SK-N-SH treated with all-trans-retinoic acid at 6 μM for 48 hours (cell line): Measurements from ENCODE around the gene MKI67.
"Not testable (repeated sequence)": the region's sequence is repeated elsewhere in the genome, so short reads cannot be mapped to it uniquely, and the experiment has no call there.

Experiments
- ATAC-seq: fragments of 200-7000 bp; cut with Tn5 transposase; 3 replicates; pipeline ENCODE4 v1.9.1; 2020; ENCODE audit warnings: mild to moderate bottlenecking, moderate library complexity
- ARNTL ChIP-seq: fragments of 450-650 bp; formaldehyde crosslinking; IDR thresholded peaks from 2 replicates; pipeline ENCODE4 v1.5.0; 2020; ENCODE audit warnings: low read depth, mild to moderate bottlenecking, moderate library complexity, borderline replicate concordance
- BACH2 ChIP-seq: fragments of 250-450 bp; sonication (Bioruptor Pico); IDR thresholded peaks from 2 replicates; pipeline ENCODE4 v1.9.0; 2021; ENCODE audit warnings: mild to moderate bottlenecking, borderline replicate concordance
- CREB5 ChIP-seq: fragments of 250-450 bp; sonication (Bioruptor Pico); IDR thresholded peaks from 2 replicates; pipeline ENCODE4 v1.5.1; 2020; ENCODE audit warnings: low read depth, mild to moderate bottlenecking, moderate library complexity
- CSDC2 ChIP-seq: fragments of 250-450 bp; sonication (Bioruptor Pico); IDR thresholded peaks from 2 replicates; pipeline ENCODE4 v1.5.0; 2020; ENCODE audit warnings: mild to moderate bottlenecking, moderate library complexity
- CSRNP3 ChIP-seq: fragments of 250-450 bp; sonication (Bioruptor Pico); IDR thresholded peaks from 2 replicates; pipeline ENCODE4 v1.5.1; 2021; ENCODE audit warnings: mild to moderate bottlenecking, moderate library complexity
- ISL1 ChIP-seq: fragments of 250-450 bp; sonication (Bioruptor Pico); IDR thresholded peaks from 2 replicates; pipeline ENCODE4 v2.1.2; 2022; ENCODE audit warnings: mild to moderate bottlenecking, moderate library complexity
- OSR1 ChIP-seq: fragments of 250-450 bp; sonication (Bioruptor Pico); IDR thresholded peaks from 2 replicates; pipeline ENCODE4 v1.8.0; 2022; ENCODE audit warnings: moderate library complexity, mild to moderate bottlenecking, inconsistent platforms
- PATZ1 ChIP-seq: fragments of 250-450 bp; sonication (Bioruptor Pico); IDR thresholded peaks from 2 replicates; pipeline ENCODE4 v1.8.0; 2020; ENCODE audit warnings: mild to moderate bottlenecking, moderate library complexity, borderline replicate concordance
- POU6F1 ChIP-seq: fragments of 250-450 bp; sonication (Bioruptor Pico); IDR thresholded peaks from 2 replicates; pipeline ENCODE4 v1.8.0; 2021; ENCODE audit warnings: low read depth, mild to moderate bottlenecking, moderate library complexity, borderline replicate concordance
- PPARA ChIP-seq: fragments of 250-450 bp; sonication (Bioruptor Pico); IDR thresholded peaks from 2 replicates; pipeline ENCODE4 v1.5.0; 2020; ENCODE audit warnings: mild to moderate bottlenecking, borderline replicate concordance
- SNAI2 ChIP-seq: fragments of 250-450 bp; sonication (Bioruptor Pico); IDR thresholded peaks from 2 replicates; pipeline ENCODE4 v1.5.0; 2020; ENCODE audit warnings: mild to moderate bottlenecking, moderate library complexity
- TCF4 ChIP-seq: fragments of 250-450 bp; sonication (Bioruptor Pico); IDR thresholded peaks from 2 replicates; pipeline ENCODE4 v1.8.0; 2021; ENCODE audit warnings: mild to moderate bottlenecking, moderate library complexity, borderline replicate concordance
- TSHZ2 ChIP-seq: fragments of 250-450 bp; sonication (Bioruptor Pico); IDR thresholded peaks from 2 replicates; pipeline ENCODE4 v1.5.0; 2020; ENCODE audit warnings: mild to moderate bottlenecking, moderate library complexity
- ZC3H10 ChIP-seq: fragments of 250-450 bp; sonication (Bioruptor Pico); IDR thresholded peaks from 2 replicates; pipeline ENCODE4 v1.5.1; 2021; ENCODE audit warnings: mild to moderate bottlenecking, moderate library complexity
- ZFP3 ChIP-seq: fragments of 250-450 bp; sonication (Bioruptor Pico); IDR thresholded peaks from 2 replicates; pipeline ENCODE4 v1.5.0; 2020; ENCODE audit warnings: mild to moderate bottlenecking, moderate library complexity
- ZNF70 ChIP-seq: fragments of 450-650 bp; formaldehyde crosslinking; IDR thresholded peaks from 2 replicates; pipeline ENCODE4 v1.5.0; 2020; ENCODE audit warnings: mild to moderate bottlenecking, moderate library complexity

MKI67 gene

GRCh38 chr10:128099901-128100300, 26.3 kb downstream of the MKI67 start:
- no peak for TF ChIP-seq BACH2
- TF ChIP-seq CREB5 = no peak
- TF ChIP-seq POU6F1 (CRISPR knock-in tag) = no peak
- no peak for ATAC-seq

GRCh38 chr10:128098631-128099030, 27.6 kb downstream of the MKI67 start:
- no peak for TF ChIP-seq TSHZ2 (CRISPR knock-in tag)
- ATAC-seq = no peak

- ATAC-seq = no peak; the same call in 2 of the 3 replicates
- TF ChIP-seq OSR1 (CRISPR knock-in tag) = no peak
- TF ChIP-seq, all 23 proteins: peak for 0
Observed at GRCh38 chr10:128097783-128098182, 28.4 kb downstream of the MKI67 start.

- no peak for ATAC-seq
- TF ChIP-seq ISL1 (CRISPR knock-in tag) = no peak
- TF ChIP-seq ZC3H10 (CRISPR knock-in tag) = no peak
- TF ChIP-seq PATZ1 (CRISPR knock-in tag) = no peak
- no peak for TF ChIP-seq SNAI2 (CRISPR knock-in tag)
- no peak for TF ChIP-seq ARNTL (CRISPR knock-in tag)
Observed at GRCh38 chr10:128096486-128097199, 29.6 kb downstream of the MKI67 start.

- TF ChIP-seq CSDC2 (CRISPR knock-in tag) (no peak), ZFP3 (CRISPR knock-in tag) (no peak)
- ATAC-seq = no peak
Observed at GRCh38 chr10:128095753-128096469, 30.3 kb downstream of the MKI67 start.

GRCh38 chr10:128095027-128095752, 31.0 kb downstream of the MKI67 start:
- no peak for ATAC-seq
- TF ChIP-seq TCF4 = no peak
- TF ChIP-seq ISL1 (CRISPR knock-in tag) = no peak
- TF ChIP-seq POU6F1 (CRISPR knock-in tag) = no peak
- TF ChIP-seq CSRNP3 (CRISPR knock-in tag) = no peak
- no peak for TF ChIP-seq ZNF70 (CRISPR knock-in tag)
- TF ChIP-seq ZFP3 (CRISPR knock-in tag) = no peak
- no peak for TF ChIP-seq SNAI2 (CRISPR knock-in tag)
- TF ChIP-seq PPARA (CRISPR knock-in tag) = no peak

GRCh38 chr10:128094596-128094995, 31.6 kb downstream of the MKI67 start:
- not testable (repeated sequence) for ATAC-seq
